CD4-positive, alpha-beta T cell treated with Interferon gamma for 1 hour (primary cell): ENCODE measurements around the gene FOXN4.

ENCODE experiments used
- DNase-seq: peaks from one replicate; pipeline ENCODE4 v3.0.0-alpha.2; 2020

FOXN4 gene

DNA sequence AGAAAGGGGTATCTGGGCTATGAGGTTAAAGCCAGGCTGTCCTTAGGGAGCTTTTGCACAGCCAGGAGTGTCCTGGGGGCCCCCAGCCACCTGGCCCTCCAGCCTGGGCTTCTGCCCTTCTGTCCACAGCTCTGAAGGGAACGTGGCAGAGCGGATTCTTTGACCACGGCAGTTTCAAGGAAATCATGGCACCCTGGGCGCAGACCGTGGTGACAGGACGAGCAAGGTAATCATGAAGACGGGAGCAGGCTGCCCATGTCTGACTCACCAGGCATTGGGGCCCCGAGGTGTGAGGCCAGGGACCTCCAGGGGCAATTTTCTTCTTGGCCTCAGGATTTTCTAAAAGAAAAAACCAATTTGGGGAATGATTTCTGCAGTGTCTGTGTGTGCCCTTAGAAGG lies 53.1 kb downstream of the FOXN4 start:
- no peak for DNase-seq

DNA sequence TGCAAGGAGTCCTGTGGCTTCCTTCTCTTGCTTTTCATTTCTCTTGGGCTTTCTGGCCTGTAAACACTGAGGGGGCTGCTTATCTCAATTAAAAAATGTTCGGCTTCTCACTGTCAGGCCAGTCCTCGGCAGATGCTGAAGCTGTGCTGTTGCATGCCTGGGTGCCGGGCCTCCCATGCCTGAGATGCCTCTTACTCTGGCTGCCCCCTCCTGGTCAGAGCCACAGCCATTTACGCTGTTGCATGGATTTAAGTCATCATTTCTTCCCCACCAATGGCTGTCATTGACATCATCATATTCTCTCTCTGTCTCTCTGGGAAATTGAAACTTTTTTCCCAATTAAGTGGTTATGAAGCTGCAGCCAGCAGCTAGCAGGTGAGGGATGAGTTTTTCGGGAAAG lies 53.7 kb downstream of the FOXN4 start:
- no peak for DNase-seq

- DNase-seq: no peak
These were observed 55.1 kb downstream of the FOXN4 start for GRCh38 chr12:109253913-109254544.

DNA sequence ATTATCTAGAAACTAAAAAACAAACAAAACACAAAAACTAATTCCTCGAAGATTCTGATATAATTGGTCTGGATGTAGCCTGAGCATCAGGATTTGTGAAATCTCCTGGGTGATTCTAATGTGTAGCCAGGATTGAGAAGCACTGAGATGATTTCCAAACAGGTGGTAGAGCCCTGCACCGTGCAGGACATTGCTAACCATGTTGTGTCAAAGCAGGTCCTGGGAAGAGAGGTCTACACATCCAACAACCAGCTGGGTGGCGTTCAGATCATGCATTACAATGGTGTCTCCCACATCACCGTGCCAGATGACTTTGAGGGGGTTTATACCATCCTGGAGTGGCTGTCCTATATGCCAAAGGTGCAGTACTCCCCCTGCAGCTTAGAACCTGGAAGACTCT lies 56.3 kb downstream of the FOXN4 start:
- no peak for DNase-seq

DNA sequence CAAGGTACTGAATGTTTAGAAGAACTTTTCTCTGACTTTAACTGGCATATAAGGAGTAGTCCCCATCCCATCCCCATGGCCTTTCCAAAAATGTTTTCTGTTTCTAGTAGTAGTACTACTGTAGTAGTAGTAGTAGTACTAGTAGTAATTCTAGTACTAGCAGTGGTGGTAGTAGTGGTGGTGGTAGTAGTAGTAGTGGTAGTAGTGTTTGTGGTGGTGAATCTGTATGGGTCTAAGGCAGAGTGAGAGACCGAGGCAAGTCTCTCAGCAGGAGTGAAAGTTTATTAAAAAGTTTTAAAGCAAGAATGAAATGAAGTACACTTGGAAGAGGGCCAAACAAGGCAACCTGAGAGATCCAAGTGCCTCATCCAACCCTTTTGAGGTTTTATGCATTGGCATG lies 58.6 kb downstream of the FOXN4 start:
- DNase-seq: no peak

DNA sequence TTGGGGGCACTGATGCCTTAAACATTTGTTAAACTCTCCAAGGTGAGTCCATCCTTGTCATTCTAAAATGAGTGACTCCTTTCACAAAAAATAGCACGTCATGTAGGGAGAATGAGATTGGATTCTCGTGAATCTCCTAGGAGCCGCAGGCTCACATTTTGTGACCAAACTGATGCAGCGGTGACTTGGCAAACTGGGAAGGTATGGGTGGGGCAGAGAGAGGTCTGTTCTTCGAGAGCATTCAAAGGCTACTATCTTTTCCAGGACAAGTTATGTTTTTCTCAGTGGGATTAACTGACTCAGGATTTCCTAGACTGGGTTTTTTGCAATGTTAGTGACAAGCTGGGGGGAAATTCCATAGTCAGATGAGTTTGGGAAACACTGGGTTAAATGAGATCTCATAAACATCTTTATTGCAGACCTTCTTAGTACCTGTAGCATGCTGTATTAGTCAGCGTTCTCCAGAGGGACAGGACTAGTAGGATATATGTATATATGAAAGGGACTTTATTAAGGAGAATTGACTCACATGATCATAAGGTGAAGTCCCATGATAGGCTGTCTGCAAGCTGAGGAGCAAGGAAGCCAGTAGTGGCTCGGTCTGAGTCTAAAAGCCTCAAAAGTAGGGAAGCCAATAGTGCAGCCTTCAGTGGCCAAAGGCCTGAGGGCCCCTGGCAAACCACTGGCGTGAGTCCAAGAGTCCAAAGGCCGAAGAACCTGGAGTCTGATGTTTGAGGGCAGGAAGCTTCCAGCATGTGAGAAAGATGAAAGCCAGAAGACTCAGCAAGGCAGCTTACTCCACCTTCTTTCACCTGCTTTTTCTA lies 61.0 kb downstream of the FOXN4 start:
- no peak for DNase-seq

DNA sequence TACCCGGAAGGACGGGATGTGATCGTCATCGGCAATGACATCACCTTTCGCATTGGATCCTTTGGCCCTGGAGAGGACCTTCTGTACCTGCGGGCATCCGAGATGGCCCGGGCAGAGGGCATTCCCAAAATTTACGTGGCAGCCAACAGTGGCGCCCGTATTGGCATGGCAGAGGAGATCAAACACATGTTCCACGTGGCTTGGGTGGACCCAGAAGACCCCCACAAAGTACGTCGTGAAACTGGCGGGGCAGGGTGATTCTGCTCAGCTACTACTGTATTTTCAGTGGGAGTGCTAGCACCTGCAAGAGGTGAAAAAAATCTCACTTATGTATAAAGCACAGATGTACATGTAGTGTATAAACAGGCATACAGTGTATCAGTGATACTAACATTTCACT lies 62.9 kb downstream of the FOXN4 start:
- DNase-seq: no peak

GRCh38 chr12:109244073-109244472 lies 65.0 kb downstream of the FOXN4 start:
- no peak for DNase-seq

- no peak for DNase-seq
These were observed 67.1 kb downstream of the FOXN4 start for GRCh38 chr12:109241936-109242335.

DNA sequence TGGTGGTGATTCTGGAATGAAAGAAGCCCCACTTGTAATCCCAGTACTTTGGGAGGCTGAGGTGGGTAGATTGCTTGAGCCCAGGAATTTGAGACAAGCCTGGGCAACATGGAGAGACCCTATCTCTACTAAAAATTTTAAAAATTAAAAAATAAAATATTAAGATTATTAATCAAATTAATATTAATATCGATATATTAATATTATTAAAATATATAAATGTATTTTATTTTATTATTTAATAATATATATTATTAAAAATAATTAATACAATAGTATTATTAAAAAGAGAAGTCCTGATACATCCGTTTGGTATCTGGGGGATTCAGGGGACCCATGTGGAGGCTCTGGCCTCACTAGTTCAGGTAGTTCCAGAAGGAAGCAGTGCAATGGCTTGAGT lies 68.7 kb downstream of the FOXN4 start:
- no peak for DNase-seq

DNA sequence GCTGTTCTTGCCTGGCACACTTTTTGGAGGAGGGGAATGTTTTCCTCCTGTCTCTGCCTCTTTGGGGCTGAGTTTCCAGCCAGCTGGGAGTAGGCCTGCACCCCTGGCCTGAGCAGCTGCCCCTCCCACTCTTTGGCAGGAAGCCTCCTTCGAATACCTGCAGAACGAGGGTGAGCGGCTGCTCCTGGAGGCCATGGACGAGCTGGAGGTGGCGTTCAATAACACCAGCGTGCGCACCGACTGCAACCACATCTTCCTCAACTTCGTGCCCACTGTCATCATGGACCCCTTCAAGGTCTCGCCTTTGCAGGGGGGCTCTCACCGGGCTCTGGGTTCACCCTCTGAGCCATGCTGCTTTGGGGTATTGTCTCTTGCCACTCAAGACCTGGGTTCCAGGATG lies 69.4 kb downstream of the FOXN4 start:
- no peak for DNase-seq

DNA sequence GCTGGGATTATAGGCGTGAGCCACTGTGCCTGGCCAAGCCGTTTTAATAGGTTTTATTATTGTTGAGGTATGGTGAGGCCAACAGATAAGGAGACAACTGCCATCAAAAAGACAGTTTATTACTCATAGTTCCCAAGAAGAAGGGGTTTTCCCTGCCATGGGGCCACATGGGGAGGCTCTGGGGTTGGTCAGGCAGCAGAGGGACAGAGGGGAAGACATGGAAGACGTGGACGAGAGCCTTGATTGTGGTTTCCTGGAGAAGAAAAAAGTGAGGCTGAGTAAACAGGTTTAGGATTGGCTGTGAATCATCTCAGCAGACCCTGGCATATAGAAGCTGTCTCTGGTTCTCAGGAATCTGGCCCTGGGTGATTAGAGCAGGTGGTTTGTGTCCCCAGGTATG lies 69.9 kb downstream of the FOXN4 start:
- no peak for DNase-seq

GRCh38 chr12:109236257-109236656 lies 72.8 kb downstream of the FOXN4 start:
- DNase-seq: no peak

GRCh38 chr12:109234012-109234411 lies 75.1 kb downstream of the FOXN4 start:
- DNase-seq: no peak

DNA sequence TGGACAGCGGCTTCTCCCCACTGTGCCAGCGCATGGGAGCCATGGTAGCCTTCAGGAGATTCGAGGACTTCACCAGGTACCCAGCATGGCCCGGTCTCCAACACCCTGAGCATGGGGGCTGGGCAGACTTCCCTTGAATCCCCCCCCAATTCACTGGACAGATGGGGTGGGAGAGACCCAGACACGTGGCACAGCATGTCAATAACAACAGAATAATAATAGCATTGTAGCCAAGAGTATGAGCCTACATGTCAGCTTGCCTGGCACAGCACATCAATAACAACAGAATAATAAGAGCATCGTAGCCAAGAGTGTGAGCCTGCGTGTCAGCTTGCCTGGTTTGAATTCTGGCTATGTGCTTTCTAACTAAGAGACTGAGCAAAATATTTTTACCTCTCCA lies 76.4 kb downstream of the FOXN4 start:
- no peak for DNase-seq

DNA sequence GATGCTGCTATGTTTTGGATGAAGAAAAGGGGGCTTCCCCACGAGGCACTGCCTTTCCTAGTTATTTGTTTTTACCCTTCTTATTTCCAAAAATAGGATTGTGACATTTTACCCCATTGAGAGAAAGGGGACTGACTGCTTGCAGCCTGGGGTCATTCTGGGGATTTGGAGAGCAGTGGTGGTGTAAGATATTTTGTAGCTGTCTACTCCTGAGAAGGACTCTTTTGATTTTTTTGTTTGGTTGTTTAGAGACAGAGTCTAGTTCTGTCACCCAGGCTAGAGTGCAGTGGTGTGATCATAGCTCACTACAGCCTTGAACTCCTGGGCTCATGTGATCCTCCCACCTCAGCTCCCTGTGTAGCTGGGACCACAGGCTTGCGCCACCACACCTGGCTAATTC lies 78.9 kb downstream of the FOXN4 start:
- no peak for DNase-seq

- DNase-seq: no peak
These were observed 80.4 kb downstream of the FOXN4 start for GRCh38 chr12:109228664-109229063.
